Retina (tissue), 1 donor: ENCODE results near the gene MEIOSIN.
"Not testable (repeated sequence)": the region's sequence is repeated elsewhere in the genome, so short reads cannot be mapped to it uniquely, and the experiment has no call there.

Experiments used
- DNase-seq: peaks from one replicate; pipeline ENCODE4 v3.0.0-alpha.2; 2016

Gene MEIOSIN

GRCh38 chr19:45717983-45718650, 15.1 kb upstream of the MEIOSIN start:
- no peak for DNase-seq

DNA sequence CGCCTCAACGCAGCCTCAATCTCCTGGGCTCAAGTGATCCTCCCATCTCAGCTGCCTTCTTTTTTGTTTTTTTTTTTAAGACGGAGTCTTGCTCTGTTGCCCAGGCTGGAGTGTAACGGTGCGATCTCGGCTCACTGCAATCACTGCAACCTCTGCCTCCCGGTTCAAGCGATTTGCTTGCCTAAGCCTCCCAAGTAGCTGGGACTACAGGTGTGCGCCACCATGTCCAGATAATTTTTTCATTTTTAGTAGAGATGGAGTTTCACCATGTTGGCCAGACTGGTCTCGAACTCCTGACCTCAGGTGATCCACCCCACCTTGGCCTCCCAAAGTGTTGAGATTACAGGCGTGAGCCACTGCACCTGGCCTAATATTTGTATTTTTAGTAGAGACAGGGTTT, 13.2 kb upstream of the MEIOSIN start:
- not testable (repeated sequence) for DNase-seq

GRCh38 chr19:45728683-45729082, 4.6 kb upstream of the MEIOSIN start:
- DNase-seq = not testable (repeated sequence)

DNA sequence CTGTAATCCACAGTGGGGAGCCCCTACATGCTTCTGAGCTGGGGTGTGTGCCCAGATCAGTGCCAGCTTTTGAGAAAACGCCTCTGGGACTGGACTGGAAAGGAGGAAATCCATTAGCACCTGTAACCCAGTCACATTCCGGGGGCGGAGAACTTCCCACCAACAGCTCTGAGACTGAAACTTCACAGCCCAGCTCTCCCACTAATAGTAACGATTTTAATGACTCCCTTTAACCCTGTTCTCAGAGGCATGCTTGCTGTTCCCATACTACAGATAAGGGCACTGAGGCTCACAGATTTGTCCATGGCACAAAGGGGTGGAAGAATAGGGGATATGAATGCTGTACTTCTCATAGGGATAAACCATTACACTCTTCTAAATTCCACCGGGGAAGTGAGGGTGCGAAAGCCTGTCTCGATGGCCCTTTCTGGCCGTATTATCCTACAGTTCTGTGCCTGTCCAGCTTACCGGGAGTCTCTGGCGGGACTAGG, 3.4 kb upstream of the MEIOSIN start:
- no peak for DNase-seq

DNA sequence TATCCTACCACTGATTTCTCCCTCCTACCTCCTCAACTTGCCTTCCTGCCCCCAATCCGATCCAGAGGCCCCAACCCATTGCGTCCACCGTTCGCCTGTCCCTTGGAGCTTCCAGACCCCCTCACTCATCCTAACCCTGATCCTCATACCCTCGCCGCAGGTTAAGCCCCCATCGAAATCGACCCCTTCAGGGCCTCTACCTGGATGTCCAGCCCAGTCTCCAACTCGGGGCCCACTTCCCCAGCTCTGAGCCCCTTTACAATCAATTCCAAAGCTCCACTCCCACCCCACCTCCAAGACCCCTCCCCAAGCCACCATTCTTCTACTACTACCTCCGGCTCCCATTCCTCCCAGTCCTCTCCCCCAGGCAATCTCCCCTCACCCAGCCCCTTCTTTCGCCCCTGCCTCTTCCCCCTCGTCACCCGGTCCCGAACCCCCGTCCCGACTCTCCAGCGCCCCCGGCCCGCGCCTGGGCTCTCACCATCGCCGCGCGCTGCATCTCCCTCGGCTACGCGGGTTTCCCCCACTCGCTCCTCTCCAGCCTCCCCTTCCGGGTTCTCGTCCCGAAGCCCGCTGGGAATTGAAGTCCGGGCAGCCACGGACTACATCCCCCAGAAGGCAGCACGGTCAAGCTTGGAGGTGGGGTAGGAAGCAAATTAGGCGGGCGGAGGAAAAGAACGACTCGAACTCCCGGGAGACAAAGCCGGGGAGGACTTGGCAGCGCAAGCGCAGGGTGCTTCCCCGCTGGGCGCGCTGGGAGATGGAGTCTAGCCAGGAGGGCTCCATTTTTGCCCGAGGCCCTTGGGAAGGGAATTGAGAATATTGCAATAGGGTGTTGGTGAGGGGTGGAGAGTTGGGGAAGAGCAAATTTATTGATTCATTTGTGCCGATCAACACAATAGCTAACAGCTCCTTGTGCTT, 2.6 kb upstream of the MEIOSIN start, which contains the start of gene FBXO46:
Gene FBXO46, minus strand, starts transcription at position 529 of the 921 bp plus-strand sequence. CDS start 17,401 bp downstream, outside the sequence.
- DNase-seq = peak; percentile 97

GRCh38 chr19:45739498-45740439, 6.5 kb downstream of the MEIOSIN start:
- no peak for DNase-seq

- DNase-seq = no peak
These were observed 9.7 kb downstream of the MEIOSIN start for GRCh38 chr19:45742969-45743368.

GRCh38 chr19:45745606-45746005, 12.4 kb downstream of the MEIOSIN start:
- no peak for DNase-seq

DNA sequence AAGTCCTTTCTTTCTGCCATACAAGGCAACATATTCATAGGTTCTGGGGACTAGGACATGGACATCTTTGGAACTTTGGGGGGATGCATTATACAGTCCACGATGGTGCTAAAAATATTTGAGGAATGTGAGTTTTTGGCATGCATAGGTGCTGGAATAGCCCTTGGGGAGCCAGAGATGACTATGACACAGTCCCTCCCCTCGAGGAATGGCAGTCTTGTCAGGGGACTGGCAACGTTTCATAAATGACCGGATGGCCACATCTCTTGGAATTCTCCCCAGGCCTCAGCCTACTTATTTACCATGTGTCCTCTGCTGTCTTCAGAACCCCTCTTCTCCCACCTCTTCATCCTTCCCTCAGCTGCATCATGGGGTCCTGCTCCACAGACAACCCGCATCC, 13.6 kb downstream of the MEIOSIN start:
- DNase-seq = no peak

- DNase-seq = no peak
These were observed 14.3 kb downstream of the MEIOSIN start for GRCh38 chr19:45747513-45747912.

DNA sequence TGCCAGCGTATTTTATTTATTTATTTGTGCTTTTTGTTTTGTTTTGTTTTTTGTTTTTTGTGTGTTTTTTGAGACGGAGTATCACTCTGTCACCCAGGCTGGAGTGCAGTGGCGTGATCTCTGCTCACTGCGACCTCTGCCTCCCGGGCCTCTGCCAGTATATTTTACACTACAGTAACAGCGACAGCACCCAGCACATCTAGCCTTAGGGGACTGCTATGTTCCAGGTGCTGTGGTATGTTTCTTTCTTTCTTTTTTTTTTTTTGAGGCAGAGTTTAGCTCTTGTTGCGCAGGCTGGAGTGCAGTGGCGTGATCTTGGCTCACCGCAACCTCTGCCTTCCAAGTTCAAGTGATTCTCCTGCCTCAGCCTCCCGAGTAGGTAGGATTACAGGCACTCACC, 18.2 kb downstream of the MEIOSIN start:
- not testable (repeated sequence) for DNase-seq

- DNase-seq = no peak
These were observed 19.4 kb downstream of the MEIOSIN start for GRCh38 chr19:45752639-45753038.

DNA sequence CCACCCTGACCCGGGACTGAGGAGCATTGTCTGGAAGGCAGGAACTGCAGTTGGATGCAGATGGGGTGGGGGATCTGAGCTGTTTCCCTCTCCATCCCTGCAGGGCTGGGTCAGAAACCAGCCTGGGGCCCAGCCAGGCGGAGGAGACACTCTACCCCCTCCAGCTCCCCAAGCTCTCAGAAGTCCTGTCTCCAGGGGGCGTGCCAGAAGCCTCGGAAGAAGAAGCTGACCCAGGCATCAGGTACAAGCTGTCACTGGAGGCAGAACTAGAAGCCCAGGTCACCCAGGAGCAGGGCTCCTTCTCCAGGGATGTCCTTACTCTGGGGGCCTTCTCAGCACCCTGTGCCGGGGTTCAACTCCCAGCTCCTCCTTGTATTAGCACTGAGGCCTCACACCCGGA, 20.3 kb downstream of the MEIOSIN start:
- DNase-seq = no peak

DNA sequence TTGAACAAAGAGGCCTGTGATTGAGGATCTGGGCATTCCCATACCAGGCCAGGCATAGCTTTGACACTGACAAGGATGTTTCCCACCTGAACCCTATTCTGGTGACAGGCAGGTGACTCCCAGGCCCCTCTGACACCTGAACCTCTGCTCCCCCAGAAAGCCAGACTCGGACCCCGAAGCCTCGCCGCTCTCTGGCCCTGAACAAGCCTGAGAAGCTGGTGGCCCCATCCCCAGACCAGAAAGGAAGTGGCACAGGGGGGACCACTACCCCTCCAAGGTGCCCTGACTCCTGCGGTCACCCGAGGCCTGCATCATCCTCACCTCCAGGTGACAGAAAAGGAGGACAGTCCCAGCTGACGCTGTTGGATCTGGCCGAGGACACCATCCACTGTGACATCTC, 21.1 kb downstream of the MEIOSIN start:
- DNase-seq = no peak

- DNase-seq = no peak
These were observed 24.5 kb downstream of the MEIOSIN start for GRCh38 chr19:45757695-45758094.

- no peak for DNase-seq
These were observed 25.7 kb downstream of the MEIOSIN start for GRCh38 chr19:45758921-45759320.

DNA sequence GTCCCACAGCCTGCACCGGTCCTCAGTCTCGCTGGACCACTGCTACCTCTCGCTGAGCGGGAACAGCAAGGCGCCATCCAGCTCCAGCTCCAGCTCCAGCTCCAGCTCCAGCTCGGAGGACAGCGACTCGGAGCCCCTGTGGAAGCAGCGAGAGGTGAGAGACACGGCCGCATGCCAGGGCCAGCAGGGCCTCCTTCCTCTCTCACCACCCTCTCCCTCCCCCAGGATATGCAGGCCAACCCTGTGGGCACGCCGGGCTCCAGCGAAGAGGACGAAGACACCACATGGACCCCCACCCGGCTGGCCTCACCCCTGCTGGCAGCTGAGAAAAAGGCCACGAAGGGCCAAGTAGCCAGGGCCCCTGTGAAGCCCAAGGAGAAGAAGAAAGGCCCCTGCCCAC, 28.5 kb downstream of the MEIOSIN start:
- no peak for DNase-seq

- no peak for DNase-seq
These were observed 29.8 kb downstream of the MEIOSIN start for GRCh38 chr19:45762870-45763631.

DNA sequence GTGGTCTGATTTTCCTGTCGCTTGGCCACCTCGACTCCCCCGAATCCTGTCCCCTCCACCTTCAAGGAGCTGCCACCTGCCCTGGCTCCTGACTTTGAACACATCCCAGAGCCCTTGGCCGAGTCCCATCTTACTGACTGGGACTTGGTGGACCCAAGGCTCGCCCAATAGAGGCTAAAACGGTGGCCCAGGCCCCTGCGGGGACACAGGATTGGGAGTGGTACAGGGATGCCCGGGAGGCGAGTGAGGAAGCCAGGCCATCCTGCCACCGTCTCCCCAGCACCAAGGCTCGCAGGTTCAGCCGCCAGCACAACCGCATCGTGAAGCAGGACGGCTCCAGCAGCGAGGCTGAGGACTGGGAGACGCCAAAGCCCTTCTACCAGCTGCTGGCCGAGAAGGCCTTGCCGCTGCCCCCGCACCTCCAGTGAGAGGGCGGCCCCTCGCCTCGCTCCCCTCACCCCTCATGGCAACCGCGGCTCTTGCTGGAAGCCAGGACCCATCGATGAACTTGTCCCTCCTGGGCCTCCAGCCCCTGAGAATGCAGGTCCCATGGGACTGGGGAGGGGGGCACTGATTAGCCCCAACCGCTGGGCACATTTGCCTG, 30.6 kb downstream of the MEIOSIN start:
- peak; percentile 60 for DNase-seq

GRCh38 chr19:45764475-45764874, 31.2 kb downstream of the MEIOSIN start:
- DNase-seq = no peak

DNA sequence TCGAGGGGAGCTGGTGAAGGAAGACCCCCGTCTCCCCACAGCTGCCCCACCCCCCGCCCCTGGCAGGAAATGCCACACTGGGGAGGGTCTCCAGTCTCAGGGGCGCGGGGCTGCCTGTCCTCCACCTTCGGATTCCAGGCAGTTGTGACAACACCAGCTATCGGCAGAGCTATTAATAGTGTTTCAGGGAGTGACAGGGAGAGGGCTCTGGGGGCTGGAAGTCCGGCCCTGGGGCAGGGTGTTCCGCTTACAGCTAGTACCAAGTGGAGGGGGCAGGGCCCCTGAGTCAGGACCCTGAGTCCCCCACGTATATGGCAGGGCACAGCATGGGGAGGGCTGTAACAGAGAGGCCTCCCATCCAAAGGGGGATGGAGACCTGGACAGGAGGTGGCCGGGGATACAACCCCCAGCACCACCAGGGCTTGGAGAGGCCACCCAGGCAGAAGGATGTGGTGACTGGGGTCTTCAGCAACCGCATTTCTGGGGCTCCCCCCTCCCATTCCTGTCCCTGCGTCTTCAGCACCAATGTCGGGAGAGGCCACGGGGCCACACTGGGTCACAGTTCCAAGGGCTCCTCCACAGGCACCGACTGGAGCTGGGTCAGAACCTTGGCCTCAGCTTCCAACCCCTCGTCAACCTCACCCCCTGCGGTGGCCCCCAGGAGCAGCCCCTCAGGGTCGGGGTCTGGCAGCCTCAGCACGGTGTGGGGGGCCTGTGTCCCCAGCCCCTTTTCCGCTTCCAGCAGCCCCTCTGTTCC, 31.9 kb downstream of the MEIOSIN start:
- DNase-seq = no peak
